PC-3 (cell line): ENCODE measurements around the gene USHBP1.

Experiments
- EZH2 ChIP-seq: fragments of 300-600 bp; sonication (generic); IDR thresholded peaks from one replicate; pipeline ENCODE4 v1.6.1; 2017; ENCODE audit warnings: antibody characterized with exemption, mild to moderate bottlenecking, low read length; ENCODE audit not compliant: unreplicated experiment
- EZH2phosphoT487 ChIP-seq: fragments of 300-600 bp; sonication (generic); IDR thresholded peaks from 2 replicates; pipeline ENCODE4 v1.6.1; 2018; ENCODE audit warnings: mild to moderate bottlenecking, antibody characterized with exemption, low read length, borderline replicate concordance
- TF ChIP-seq, protein P1 (sequence below): fragments of 300-600 bp; sonication (generic); conservative IDR thresholded peaks from 2 replicates; pipeline ENCODE4 v1.5.1; 2017; ENCODE audit warnings: antibody characterized with exemption, low read depth, mild to moderate bottlenecking, low read length

DNA sequence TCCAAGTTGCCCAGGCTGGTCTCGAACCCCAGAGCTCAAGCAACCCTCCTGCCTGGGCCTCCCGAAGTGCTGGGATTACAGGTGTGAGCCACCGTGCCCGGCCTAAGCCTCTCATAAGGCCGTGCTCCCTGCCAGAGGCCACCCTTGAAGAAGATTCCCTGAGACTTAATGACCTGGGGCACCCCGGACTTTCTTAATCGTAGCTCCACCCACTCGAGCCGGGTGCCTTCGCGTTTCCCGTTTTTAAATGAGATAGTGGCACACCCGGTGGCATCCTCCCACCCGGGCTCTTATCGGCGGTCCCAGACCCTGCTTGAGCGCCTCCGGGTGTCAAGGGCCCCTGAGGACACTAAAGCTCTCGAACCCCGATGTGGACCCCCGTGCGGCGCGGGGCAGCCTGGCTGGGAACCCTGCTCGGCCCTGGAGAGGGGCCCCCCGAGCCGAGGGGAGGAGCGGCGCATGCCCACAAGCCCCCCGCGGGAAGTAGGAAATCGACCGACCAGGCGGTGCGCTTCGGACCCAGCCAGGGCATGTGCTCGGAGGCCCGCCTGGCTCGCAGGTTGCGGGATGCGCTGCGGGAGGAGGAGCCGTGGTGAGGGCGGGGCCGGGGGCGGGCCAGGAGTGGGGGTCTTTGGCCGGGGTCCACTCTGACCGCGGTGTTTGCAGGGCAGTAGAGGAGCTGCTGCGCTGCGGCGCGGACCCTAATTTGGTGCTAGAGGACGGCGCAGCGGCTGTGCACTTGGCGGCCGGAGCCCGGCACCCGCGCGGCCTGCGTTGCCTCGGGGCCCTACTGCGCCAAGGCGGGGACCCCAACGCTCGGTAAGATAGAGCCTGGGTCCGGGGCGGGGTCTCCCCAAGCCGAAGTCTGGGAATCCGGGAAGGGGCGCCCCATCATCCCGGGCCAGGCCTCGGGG lies 17.1 kb upstream of the USHBP1 start, which contains the start of gene ANKLE1:
- TF ChIP-seq, protein P1, sequence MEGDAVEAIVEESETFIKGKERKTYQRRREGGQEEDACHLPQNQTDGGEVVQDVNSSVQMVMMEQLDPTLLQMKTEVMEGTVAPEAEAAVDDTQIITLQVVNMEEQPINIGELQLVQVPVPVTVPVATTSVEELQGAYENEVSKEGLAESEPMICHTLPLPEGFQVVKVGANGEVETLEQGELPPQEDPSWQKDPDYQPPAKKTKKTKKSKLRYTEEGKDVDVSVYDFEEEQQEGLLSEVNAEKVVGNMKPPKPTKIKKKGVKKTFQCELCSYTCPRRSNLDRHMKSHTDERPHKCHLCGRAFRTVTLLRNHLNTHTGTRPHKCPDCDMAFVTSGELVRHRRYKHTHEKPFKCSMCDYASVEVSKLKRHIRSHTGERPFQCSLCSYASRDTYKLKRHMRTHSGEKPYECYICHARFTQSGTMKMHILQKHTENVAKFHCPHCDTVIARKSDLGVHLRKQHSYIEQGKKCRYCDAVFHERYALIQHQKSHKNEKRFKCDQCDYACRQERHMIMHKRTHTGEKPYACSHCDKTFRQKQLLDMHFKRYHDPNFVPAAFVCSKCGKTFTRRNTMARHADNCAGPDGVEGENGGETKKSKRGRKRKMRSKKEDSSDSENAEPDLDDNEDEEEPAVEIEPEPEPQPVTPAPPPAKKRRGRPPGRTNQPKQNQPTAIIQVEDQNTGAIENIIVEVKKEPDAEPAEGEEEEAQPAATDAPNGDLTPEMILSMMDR: no peak
- TF ChIP-seq EZH2 (no peak), EZH2phosphoT487 (no peak)
